Epithelial cell of esophagus (primary cell): ENCODE results near the gene GBX2.

Experiments
- DNase-seq: peaks from one replicate; pipeline ENCODE4 v3.0.0; 2010; ENCODE audit warnings: low read depth
- H3K4me3 ChIP-seq: 2 replicates; pipeline ENCODE4 v1.5.1; 2011; ENCODE audit warnings: mild to moderate bottlenecking, low read length, control low read depth
- CTCF ChIP-seq: IDR thresholded peaks from 2 replicates; pipeline ENCODE4 v1.5.1; 2011; ENCODE audit warnings: low read depth, mild to moderate bottlenecking, low read length, control low read depth, inconsistent platforms; ENCODE audit not compliant: insufficient read depth; ENCODE audit errors: missing control alignments

The GBX2 gene

GRCh38 chr2:236164201-236164924, 3.8 kb downstream of the GBX2 start:
- no peak for TF ChIP-seq CTCF
- peak overlapping the region; percentile 19 for H3K4me3 ChIP-seq

GRCh38 chr2:236163471-236164200, 4.5 kb downstream of the GBX2 start:
- TF ChIP-seq CTCF = no peak
- DNase-seq = no peak
- no peak overlapping the region for H3K4me3 ChIP-seq

More at GRCh38 chr2:236164201-236164924, 3.8 kb downstream of the GBX2 start:
- DNase-seq = no peak

GRCh38 chr2:236162882-236163470, 5.2 kb downstream of the GBX2 start:
- TF ChIP-seq CTCF = no peak
- DNase-seq = no peak
- no peak overlapping the region for H3K4me3 ChIP-seq

GRCh38 chr2:236162031-236162845, 5.9 kb downstream of the GBX2 start:
- no peak for TF ChIP-seq CTCF
- no peak overlapping the region for H3K4me3 ChIP-seq
- DNase-seq = peak; percentile 50

- TF ChIP-seq CTCF = no peak
- no peak overlapping the region for H3K4me3 ChIP-seq
- no peak for DNase-seq
These were observed 6.7 kb downstream of the GBX2 start for GRCh38 chr2:236161531-236161930.

- no peak for TF ChIP-seq CTCF
These were observed 7.1 kb downstream of the GBX2 start for GRCh38 chr2:236161082-236161462.

More at GRCh38 chr2:236161082-236161462, 7.1 kb downstream of the GBX2 start:
- DNase-seq = no peak
- no peak overlapping the region for H3K4me3 ChIP-seq
